ENCODE results near the gene DNAH2. TPM values are rescaled to one million over a fixed set of nuclear protein-coding genes. Genes with fewer than 3 reads are reported as not detected.

The DNAH2 gene
- total and polyA plus RNA-seq, 12 donors, result under 0.01 to 0.30 (median 0.03) TPM; not detected in 3

- Histone ChIP-seq H3K36me3 (peaks cover 0 to 60% (median 41%) of the 10 kb centered on the region in 9 donors), H3K4me1 (peaks cover 9 to 32% (median 24%) of the 10 kb centered on the region in 9 donors), H3K27ac (peak overlapping the region in 4 of 10 donors; percentile 96 to 100 (median 98)), H3K27me3 (no peaks in the 10 kb centered on the region), H3K4me3 (peak overlapping the region in 2 of 10 donors; percentile 68 to 77), H3K9me3 (no peaks in the 10 kb centered on the region)
- DNase-seq, result no peak
- TF ChIP-seq, protein P1, sequence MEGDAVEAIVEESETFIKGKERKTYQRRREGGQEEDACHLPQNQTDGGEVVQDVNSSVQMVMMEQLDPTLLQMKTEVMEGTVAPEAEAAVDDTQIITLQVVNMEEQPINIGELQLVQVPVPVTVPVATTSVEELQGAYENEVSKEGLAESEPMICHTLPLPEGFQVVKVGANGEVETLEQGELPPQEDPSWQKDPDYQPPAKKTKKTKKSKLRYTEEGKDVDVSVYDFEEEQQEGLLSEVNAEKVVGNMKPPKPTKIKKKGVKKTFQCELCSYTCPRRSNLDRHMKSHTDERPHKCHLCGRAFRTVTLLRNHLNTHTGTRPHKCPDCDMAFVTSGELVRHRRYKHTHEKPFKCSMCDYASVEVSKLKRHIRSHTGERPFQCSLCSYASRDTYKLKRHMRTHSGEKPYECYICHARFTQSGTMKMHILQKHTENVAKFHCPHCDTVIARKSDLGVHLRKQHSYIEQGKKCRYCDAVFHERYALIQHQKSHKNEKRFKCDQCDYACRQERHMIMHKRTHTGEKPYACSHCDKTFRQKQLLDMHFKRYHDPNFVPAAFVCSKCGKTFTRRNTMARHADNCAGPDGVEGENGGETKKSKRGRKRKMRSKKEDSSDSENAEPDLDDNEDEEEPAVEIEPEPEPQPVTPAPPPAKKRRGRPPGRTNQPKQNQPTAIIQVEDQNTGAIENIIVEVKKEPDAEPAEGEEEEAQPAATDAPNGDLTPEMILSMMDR (IDR thresholded peaks at IDR 0.05), result no peak
- ATAC-seq, result no peak
- intact Hi-C loops (cut with DNase I), result loop anchor here in 1 of 10 donors (10.0 kb wide), 1 partner anchor 309 kb away; the partner anchor contains the start of gene PER1
- 86 to 91% methylated on average over 22 of the region's 22 CpGs for WGBS, 2 donors
Observed at GRCh38 chr17:7846063-7846735, 128.7 kb downstream of the DNAH2 start.

GRCh38 chr17:7846765-7847661 is 129.5 kb downstream of the DNAH2 start:
- Histone ChIP-seq H3K27me3 (no peaks in the 10 kb centered on the region), H3K27ac (no peak overlapping the region), H3K4me1 (peaks cover 10 to 36% (median 28%) of the 10 kb centered on the region in 9 donors), H3K9me3 (no peaks in the 10 kb centered on the region), H3K36me3 (peaks cover 0 to 69% (median 47%) of the 10 kb centered on the region in 9 donors), H3K4me3 (no peak overlapping the region)
- DNase-seq (no peak), ATAC-seq (no peak)
- intact Hi-C loops (cut with DNase I), result loop anchor here in 1 of 10 donors (10.0 kb wide), 1 partner anchor 308 kb away; the partner anchor contains the start of gene PER1
- TF ChIP-seq, protein P1 (IDR thresholded peaks at IDR 0.05), result no peak
- 87% methylated on average over 34 of the region's 34 CpGs for WGBS, 2 donors

- intact Hi-C loops (cut with DNase I), result loop anchor here in 1 of 10 donors (10.0 kb wide), 1 partner anchor 307 kb away; the partner anchor contains the start of gene PER1
- no peak overlapping the region for H3K27ac ChIP-seq
- ATAC-seq (no peak), DNase-seq (no peak)
- TF ChIP-seq, protein P1 (IDR thresholded peaks at IDR 0.05), result no peak
- H3K9me3 ChIP-seq, result no peaks in the 10 kb centered on the region
- peaks cover 10 to 43% (median 32%) of the 10 kb centered on the region in 9 donors for H3K4me1 ChIP-seq
- H3K4me3 ChIP-seq, result no peak overlapping the region
- peaks cover 0 to 80% (median 52%) of the 10 kb centered on the region in 9 donors for H3K36me3 ChIP-seq
- WGBS, 2 donors, result 87 to 88% methylated on average over 18 to 19 of the region's 20 CpGs
- no peaks in the 10 kb centered on the region for H3K27me3 ChIP-seq
Observed at GRCh38 chr17:7848131-7848579, 130.6 kb downstream of the DNAH2 start.

GRCh38 chr17:7848739-7849129 is 131.2 kb downstream of the DNAH2 start:
- DNase-seq (no peak), ATAC-seq (no peak)
- H3K4me3 ChIP-seq, result no peak overlapping the region
- TF ChIP-seq, protein P1 (IDR thresholded peaks at IDR 0.05), result no peak
- H3K27ac ChIP-seq, result no peak overlapping the region
- intact Hi-C loops (cut with DNase I), result loop anchor here in 1 of 10 donors (10.0 kb wide), 1 partner anchor 306 kb away; the partner anchor contains the start of gene PER1
- WGBS, 2 donors, result 90 to 93% methylated on average over 21 of the region's 21 CpGs
- no peaks in the 10 kb centered on the region for H3K27me3 ChIP-seq
- no peaks in the 10 kb centered on the region for H3K9me3 ChIP-seq
- peaks cover 10 to 40% (median 30%) of the 10 kb centered on the region in 9 donors for H3K4me1 ChIP-seq
- peaks cover 0 to 86% (median 58%) of the 10 kb centered on the region in 9 donors for H3K36me3 ChIP-seq

Measured in heart right ventricle (tissue), 16 donors.